ENCODE data around the gene IFIT3.

The IFIT3 gene

DNA sequence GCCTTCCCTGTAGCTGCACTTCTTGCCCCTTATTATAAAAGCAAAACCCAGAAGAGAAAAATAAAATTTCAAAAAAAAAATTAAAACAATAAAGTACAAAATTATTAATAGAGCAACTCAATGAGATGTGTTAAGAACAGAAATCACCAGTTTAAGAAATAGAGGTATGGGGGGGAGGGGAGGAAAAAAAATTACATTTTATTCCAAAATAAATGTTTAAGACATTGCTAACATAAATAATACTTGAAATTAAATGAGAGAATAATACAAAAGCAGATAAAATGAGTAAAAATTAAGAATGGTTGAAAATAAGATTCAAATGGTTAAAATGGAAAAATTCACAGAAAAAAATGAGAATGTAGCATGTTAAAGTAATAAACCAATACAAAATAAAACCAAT, 22.9 kb upstream of the IFIT3 start:
- Histone ChIP-seq H4K20me1 (ENCODE audit: insufficient read depth, low read length) (no peaks in the 10 kb centered on the region), H3K4me3 (ENCODE audit: low read length) (no peak overlapping the region), H3K9me3 (replicated peaks; ENCODE audit: insufficient read depth, low read length) (no peaks in the 10 kb centered on the region), H3K4me1 (ENCODE audit: low read length) (peaks cover 6% of the 10 kb centered on the region; the same call in 1 of the 2 replicates), H3F3A (ENCODE audit: insufficient read depth, low read length) (peaks cover 14% of the 10 kb centered on the region; the same call in 1 of the 2 replicates), H3K27ac (ENCODE audit: low read length) (no peak overlapping the region), H3K9ac (ENCODE audit: low read length) (no peak overlapping the region), H3K4me2 (ENCODE audit: low read depth, low read length) (no peak overlapping the region), H3K79me2 (ENCODE audit: low read length) (no peaks in the 10 kb centered on the region), H3K36me3 (replicated peaks; ENCODE audit: insufficient read depth, low read length) (no peaks in the 10 kb centered on the region), H3K27me3 (replicated peaks; ENCODE audit: insufficient read depth, low read length) (peaks cover 65% of the 10 kb centered on the region), H3K9me2 (replicated peaks; ENCODE audit: insufficient read depth, low read length) (no peaks in the 10 kb centered on the region), H2AFZ (ENCODE audit: low read length) (no peak overlapping the region)
- DNase-seq: no peak
- no peak for TF ChIP-seq EZH2phosphoT487 (IDR thresholded peaks at IDR 0.05; ENCODE audit: low read length)
- TF ChIP-seq EZH2 (optimal IDR thresholded peaks at IDR 0.05; ENCODE audit: low read depth, low read length): no peak
- TF ChIP-seq CTCF (IDR thresholded peaks at IDR 0.05; ENCODE audit: low read length): no peak

GRCh38 chr10:89305766-89306433, 21.9 kb upstream of the IFIT3 start:
- no peaks in the 10 kb centered on the region for H3K9me2 ChIP-seq (replicated peaks; ENCODE audit: insufficient read depth, low read length)
- no peaks in the 10 kb centered on the region for H4K20me1 ChIP-seq (ENCODE audit: insufficient read depth, low read length)
- H2AFZ ChIP-seq (ENCODE audit: low read length): no peak overlapping the region
- H3K4me3 ChIP-seq (ENCODE audit: low read length): no peak overlapping the region
- no peaks in the 10 kb centered on the region for H3K9me3 ChIP-seq (replicated peaks; ENCODE audit: insufficient read depth, low read length)
- H3K4me1 ChIP-seq (ENCODE audit: low read length): peaks cover 6% of the 10 kb centered on the region; the same call in 1 of the 2 replicates
- H3F3A ChIP-seq (ENCODE audit: insufficient read depth, low read length): peaks cover 14% of the 10 kb centered on the region; the same call in 1 of the 2 replicates
- no peak overlapping the region for H3K27ac ChIP-seq (ENCODE audit: low read length)
- H3K4me2 ChIP-seq (ENCODE audit: low read depth, low read length): no peak overlapping the region
- H3K9ac ChIP-seq (ENCODE audit: low read length): no peak overlapping the region
- no peak for TF ChIP-seq EZH2phosphoT487 (IDR thresholded peaks at IDR 0.05; ENCODE audit: low read length)
- no peak for TF ChIP-seq EZH2 (optimal IDR thresholded peaks at IDR 0.05; ENCODE audit: low read depth, low read length)
- DNase-seq: no peak
- H3K36me3 ChIP-seq (replicated peaks; ENCODE audit: insufficient read depth, low read length): no peaks in the 10 kb centered on the region
- peaks cover 58% of the 10 kb centered on the region for H3K27me3 ChIP-seq (replicated peaks; ENCODE audit: insufficient read depth, low read length)
- no peaks in the 10 kb centered on the region for H3K79me2 ChIP-seq (ENCODE audit: low read length)

DNA sequence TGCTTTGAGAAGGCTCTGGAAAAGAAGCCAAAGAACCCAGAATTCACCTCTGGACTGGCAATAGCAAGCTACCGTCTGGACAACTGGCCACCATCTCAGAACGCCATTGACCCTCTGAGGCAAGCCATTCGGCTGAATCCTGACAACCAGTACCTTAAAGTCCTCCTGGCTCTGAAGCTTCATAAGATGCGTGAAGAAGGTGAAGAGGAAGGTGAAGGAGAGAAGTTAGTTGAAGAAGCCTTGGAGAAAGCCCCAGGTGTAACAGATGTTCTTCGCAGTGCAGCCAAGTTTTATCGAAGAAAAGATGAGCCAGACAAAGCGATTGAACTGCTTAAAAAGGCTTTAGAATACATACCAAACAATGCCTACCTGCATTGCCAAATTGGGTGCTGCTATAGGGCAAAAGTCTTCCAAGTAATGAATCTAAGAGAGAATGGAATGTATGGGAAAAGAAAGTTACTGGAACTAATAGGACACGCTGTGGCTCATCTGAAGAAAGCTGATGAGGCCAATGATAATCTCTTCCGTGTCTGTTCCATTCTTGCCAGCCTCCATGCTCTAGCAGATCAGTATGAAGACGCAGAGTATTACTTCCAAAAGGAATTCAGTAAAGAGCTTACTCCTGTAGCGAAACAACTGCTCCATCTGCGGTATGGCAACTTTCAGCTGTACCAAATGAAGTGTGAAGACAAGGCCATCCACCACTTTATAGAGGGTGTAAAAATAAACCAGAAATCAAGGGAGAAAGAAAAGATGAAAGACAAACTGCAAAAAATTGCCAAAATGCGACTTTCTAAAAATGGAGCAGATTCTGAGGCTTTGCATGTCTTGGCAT, 21.1 kb upstream of the IFIT3 start:
- H3K4me1 ChIP-seq (ENCODE audit: low read length): no peaks in the 10 kb centered on the region
- H3K36me3 ChIP-seq (replicated peaks; ENCODE audit: insufficient read depth, low read length): no peaks in the 10 kb centered on the region
- peaks cover 50% of the 10 kb centered on the region for H3K27me3 ChIP-seq (replicated peaks; ENCODE audit: insufficient read depth, low read length)
- TF ChIP-seq EZH2 (optimal IDR thresholded peaks at IDR 0.05; ENCODE audit: low read depth, low read length) (no peak), EZH2phosphoT487 (IDR thresholded peaks at IDR 0.05; ENCODE audit: low read length) (no peak), CTCF (IDR thresholded peaks at IDR 0.05; ENCODE audit: low read length) (no peak)
- H3K9me3 ChIP-seq (replicated peaks; ENCODE audit: insufficient read depth, low read length): no peaks in the 10 kb centered on the region
- no peak overlapping the region for H3K4me2 ChIP-seq (ENCODE audit: low read depth, low read length)
- H3K4me3 ChIP-seq (ENCODE audit: low read length): no peak overlapping the region
- no peak overlapping the region for H3K9ac ChIP-seq (ENCODE audit: low read length)
- H3K79me2 ChIP-seq (ENCODE audit: low read length): no peaks in the 10 kb centered on the region
- H3K9me2 ChIP-seq (replicated peaks; ENCODE audit: insufficient read depth, low read length): no peaks in the 10 kb centered on the region
- no peaks in the 10 kb centered on the region for H4K20me1 ChIP-seq (ENCODE audit: insufficient read depth, low read length)
- H3F3A ChIP-seq (ENCODE audit: insufficient read depth, low read length): 0 out of 2 replicates have a peak, but pooled peaks cover 6% of the 10 kb centered on the region
- no peak overlapping the region for H3K27ac ChIP-seq (ENCODE audit: low read length)
- H2AFZ ChIP-seq (ENCODE audit: low read length): no peak overlapping the region
- DNase-seq: no peak

Data from MM.1S (cell line).